Thyroid gland (tissue), 4 donors: ENCODE measurements around the gene BMP6. TPM values are rescaled to one million over a fixed set of nuclear protein-coding genes. Genes with fewer than 3 reads are reported as not detected.

Experiments used
- DNase-seq, 2 donors: peaks; one replicate each; pipeline ENCODE4 v3.0.0-alpha.2; 2019
- H3K27ac ChIP-seq, 3 donors: fragments of 200-600 bp; sonication (generic); 1 replicate in 2 of 3; 2 replicates in 1 of 3; pipeline ENCODE4 v1.5.1; 2016 to 2019; ENCODE audit warnings: mild to moderate bottlenecking in 1 of 3, moderate library complexity in 1 of 3
- H3K27me3 ChIP-seq: fragments of 200-600 bp; sonication (generic); one replicate; pipeline ENCODE4 v1.5.1; 2019
- H3K36me3 ChIP-seq, 2 donors: fragments of 200-600 bp; sonication (generic); one replicate each; pipeline ENCODE4 v1.5.1; 2016 to 2019
- H3K4me1 ChIP-seq, 2 donors: fragments of 200-600 bp; sonication (generic); one replicate each; pipeline ENCODE4 v1.5.1; 2017 to 2019
- H3K4me3 ChIP-seq, 3 donors: fragments of 200-600 bp; sonication (generic); replicated peaks in 1 of 3; 1 replicate in 2 of 3; 2 replicates in 1 of 3; pipeline ENCODE4 v1.5.1; 2016; ENCODE audit warnings: mild to moderate bottlenecking in 1 of 3
- H3K9me3 ChIP-seq: fragments of 200-600 bp; sonication (generic); one replicate; pipeline ENCODE4 v1.5.1; 2017
- POLR2A ChIP-seq, 2 donors: fragments of 450-650 bp; IDR thresholded peaks; one replicate each; pipeline ENCODE4 v1.6.1; 2017; ENCODE audit warnings: antibody characterized with exemption in 2 of 2, mild to moderate bottlenecking in 2 of 2, moderate library complexity in 1 of 2
- WGBS, 2 donors: methylation state at CpG; one replicate each; pipeline ENCODE4 v1.1.5; 2017; 5-methylcytosine and 5-hydroxymethylcytosine counted together
- intact Hi-C: fragments of 100-400 bp; cut with DNase I; formaldehyde crosslinking; loops from one replicate; pipeline ENCODE4 v1.15.1; 2023
- total RNA-seq, 4 donors: library from RNA; depleted of rRNA; stranded (reverse); fragments of >200 nt; gene quantifications; one replicate each; pipeline ENCODE4 v1.2.3, GENCODE V29; 2016
- TF ChIP-seq, protein P1 (sequence below), 6 experiments: fragments of 200-600 bp in 3 of 6; fragments of 450-650 bp in 3 of 6; sonication (generic) in 3 of 6; IDR thresholded peaks; one replicate each; pipeline ENCODE4 v1.5.1; 2016 to 2019; ENCODE audit warnings: antibody characterized with exemption in 6 of 6, mild to moderate bottlenecking in 2 of 6, inconsistent platforms in 1 of 6, moderate library complexity in 1 of 6

The BMP6 gene
- total RNA-seq, 4 donors from 2014 or later: 0.78 to 3.1 (median 1.9) TPM

DNA sequence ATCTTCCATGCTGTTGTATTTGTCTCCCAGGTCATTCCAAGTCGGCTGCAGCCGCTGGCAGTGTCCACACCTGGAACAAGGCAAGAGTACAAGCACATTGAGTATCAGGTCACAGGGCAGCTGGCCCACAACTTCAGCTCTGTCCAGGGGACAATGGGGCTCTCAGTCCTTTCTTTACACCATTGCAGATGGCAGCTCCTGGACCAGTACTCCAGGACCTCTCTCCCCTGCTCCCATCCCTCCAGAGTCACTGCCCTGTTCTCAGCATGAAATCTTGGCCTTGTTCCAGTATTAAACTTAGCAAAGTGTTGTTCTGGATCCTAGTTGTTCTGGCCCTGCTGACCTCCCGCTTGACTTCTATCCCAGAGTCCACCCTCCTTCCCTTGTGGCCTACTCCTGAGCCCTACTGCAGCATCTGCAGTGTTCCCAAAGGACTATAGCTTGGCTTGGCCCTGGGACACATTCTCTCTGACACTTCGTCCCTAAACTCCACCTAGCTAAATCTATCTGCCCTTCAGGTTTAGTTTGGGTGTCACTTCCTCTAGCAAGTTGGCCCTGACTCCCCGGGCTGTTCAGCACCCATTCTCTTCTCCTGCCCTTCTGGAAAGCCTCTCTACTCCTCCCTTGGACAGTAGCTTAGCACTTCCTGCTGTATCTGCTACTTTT is 178.9 kb downstream of the BMP6 start:
- WGBS, 2 donors: 83 to 85% methylated on average over 5 of the region's 5 CpGs

DNA sequence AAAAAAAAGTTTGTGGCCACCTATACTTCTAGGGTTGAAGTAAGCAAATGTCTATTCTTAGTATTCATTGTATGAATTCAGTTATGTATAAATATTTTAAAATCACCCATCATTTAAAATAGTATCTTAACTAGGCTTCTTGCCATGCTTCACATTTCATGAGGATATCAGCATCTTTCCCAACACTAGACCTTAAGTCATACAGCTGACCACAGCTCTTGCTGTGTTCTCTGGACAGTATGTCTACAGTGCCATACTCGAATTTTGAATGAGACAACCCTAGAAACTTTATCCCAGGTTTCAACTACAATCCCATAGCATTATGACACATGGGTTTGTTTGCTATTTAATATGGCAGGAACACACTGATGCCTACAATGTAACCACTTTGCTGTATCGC is 179.5 kb downstream of the BMP6 start:
- peaks cover 9% of the 10 kb centered on the region in 2 donors for H3K4me1 ChIP-seq
- intact Hi-C loops: loop anchor here (5.0 kb wide), 1 partner anchor 178 kb away; the partner anchor contains the start of gene BMP6
- no peaks in the 10 kb centered on the region for H3K27me3 ChIP-seq
- H3K9me3 ChIP-seq: no peaks in the 10 kb centered on the region
- no peak for TF ChIP-seq POLR2A (IDR thresholded peaks at IDR 0.05)
- TF ChIP-seq, protein P1, sequence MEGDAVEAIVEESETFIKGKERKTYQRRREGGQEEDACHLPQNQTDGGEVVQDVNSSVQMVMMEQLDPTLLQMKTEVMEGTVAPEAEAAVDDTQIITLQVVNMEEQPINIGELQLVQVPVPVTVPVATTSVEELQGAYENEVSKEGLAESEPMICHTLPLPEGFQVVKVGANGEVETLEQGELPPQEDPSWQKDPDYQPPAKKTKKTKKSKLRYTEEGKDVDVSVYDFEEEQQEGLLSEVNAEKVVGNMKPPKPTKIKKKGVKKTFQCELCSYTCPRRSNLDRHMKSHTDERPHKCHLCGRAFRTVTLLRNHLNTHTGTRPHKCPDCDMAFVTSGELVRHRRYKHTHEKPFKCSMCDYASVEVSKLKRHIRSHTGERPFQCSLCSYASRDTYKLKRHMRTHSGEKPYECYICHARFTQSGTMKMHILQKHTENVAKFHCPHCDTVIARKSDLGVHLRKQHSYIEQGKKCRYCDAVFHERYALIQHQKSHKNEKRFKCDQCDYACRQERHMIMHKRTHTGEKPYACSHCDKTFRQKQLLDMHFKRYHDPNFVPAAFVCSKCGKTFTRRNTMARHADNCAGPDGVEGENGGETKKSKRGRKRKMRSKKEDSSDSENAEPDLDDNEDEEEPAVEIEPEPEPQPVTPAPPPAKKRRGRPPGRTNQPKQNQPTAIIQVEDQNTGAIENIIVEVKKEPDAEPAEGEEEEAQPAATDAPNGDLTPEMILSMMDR (IDR thresholded peaks at IDR 0.05): no peak
- H3K27ac ChIP-seq: no peak overlapping the region
- no peak for DNase-seq
- no peak overlapping the region for H3K4me3 ChIP-seq
- WGBS, 2 donors: 93 to 94% methylated on average over 2 of the region's 2 CpGs
- H3K36me3 ChIP-seq: peaks cover 32 to 38% of the 10 kb centered on the region in 2 donors

More for the DNA sequence above, 178.9 kb downstream of the BMP6 start:
- peaks cover 32 to 40% of the 10 kb centered on the region in 2 donors for H3K36me3 ChIP-seq
- H3K4me1 ChIP-seq: peaks cover 9% of the 10 kb centered on the region in 2 donors
- no peaks in the 10 kb centered on the region for H3K27me3 ChIP-seq
- H3K27ac ChIP-seq: no peak overlapping the region
- H3K9me3 ChIP-seq: no peaks in the 10 kb centered on the region
- H3K4me3 ChIP-seq: no peak overlapping the region
- intact Hi-C loops: loop anchor here (5.0 kb wide), 1 partner anchor 177 kb away; the partner anchor contains the start of gene BMP6
- DNase-seq: no peak
- TF ChIP-seq POLR2A (IDR thresholded peaks at IDR 0.05): no peak
- TF ChIP-seq, protein P1 (IDR thresholded peaks at IDR 0.05): no peak

DNA sequence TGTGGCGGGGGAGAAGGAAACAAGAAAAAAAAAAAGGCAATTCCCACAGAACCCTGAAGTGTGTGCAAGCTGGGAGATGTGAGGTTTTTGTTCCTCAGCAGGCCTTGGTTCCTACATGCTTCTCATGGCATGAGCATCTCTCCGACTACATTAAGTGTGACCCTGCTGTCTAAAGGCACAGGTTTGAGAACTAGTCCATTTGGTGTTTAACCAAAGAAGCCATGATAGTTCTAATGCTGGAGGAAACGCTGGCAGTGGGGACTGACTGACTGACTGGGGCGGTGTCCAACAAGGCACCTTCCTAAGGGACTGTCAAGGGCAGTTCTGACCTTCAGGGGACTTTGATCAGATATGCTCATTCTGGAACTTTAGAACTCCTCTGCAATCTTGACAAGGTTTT is 180.8 kb downstream of the BMP6 start:
- Histone ChIP-seq H3K9me3 (no peaks in the 10 kb centered on the region), H3K27ac (no peak overlapping the region), H3K4me3 (no peak overlapping the region), H3K4me1 (peaks cover 11 to 14% of the 10 kb centered on the region in 2 donors), H3K27me3 (no peaks in the 10 kb centered on the region), H3K36me3 (peaks cover 24 to 25% of the 10 kb centered on the region in 2 donors)
- TF ChIP-seq POLR2A (IDR thresholded peaks at IDR 0.05): no peak
- TF ChIP-seq, protein P1 (IDR thresholded peaks at IDR 0.05): no peak
- 92 to 93% methylated on average over 4 of the region's 4 CpGs for WGBS, 2 donors
- no peak for DNase-seq
- intact Hi-C loops: loop anchor here (5.0 kb wide), 1 partner anchor 179 kb away; the partner anchor contains the start of gene BMP6

DNA sequence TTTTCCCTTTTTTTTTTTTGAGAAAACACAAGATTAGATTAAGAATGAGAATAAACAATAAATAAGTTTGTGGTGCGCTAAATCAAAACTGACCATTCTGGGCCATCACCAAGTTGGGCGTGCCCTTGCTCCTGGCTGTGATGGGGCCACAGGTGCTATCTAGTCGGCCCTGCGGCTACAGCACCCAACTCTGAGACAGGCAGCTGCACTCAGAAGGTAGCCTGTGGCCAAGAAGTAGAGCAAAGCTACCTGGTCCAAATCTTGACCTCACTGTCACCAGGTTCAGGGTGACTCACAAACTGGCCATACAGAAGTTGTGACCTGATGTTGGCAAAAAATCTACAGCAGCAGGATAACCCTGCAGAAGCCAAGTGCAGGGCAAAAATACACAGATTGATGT is 181.3 kb downstream of the BMP6 start:
- TF ChIP-seq, protein P1 (IDR thresholded peaks at IDR 0.05): no peak
- no peak for TF ChIP-seq POLR2A (IDR thresholded peaks at IDR 0.05)
- intact Hi-C loops: loop anchor here (5.0 kb wide), 1 partner anchor 180 kb away; the partner anchor contains the start of gene BMP6

More for the DNA sequence above, 181.3 kb downstream of the BMP6 start:
- no peak overlapping the region for H3K4me3 ChIP-seq
- WGBS, 2 donors: 98% methylated on average over 4 of the region's 4 CpGs
- peaks cover 11 to 14% of the 10 kb centered on the region in 2 donors for H3K4me1 ChIP-seq
- peaks cover 21 to 23% of the 10 kb centered on the region in 2 donors for H3K36me3 ChIP-seq
- no peaks in the 10 kb centered on the region for H3K27me3 ChIP-seq
- no peak overlapping the region for H3K27ac ChIP-seq
- no peak for DNase-seq
- no peaks in the 10 kb centered on the region for H3K9me3 ChIP-seq
